AG04450 (cell line): ENCODE results near the gene TMEM94. TPM values are rescaled to one million over a fixed set of nuclear protein-coding genes. Genes with fewer than 3 reads are reported as not detected.

Experiments
- CTCF ChIA-PET: fragments of 300-600, 350-600 bp; formaldehyde crosslinking; extraction: SDS; loops from one replicate; lab custom pipeline; 2022; ENCODE audit warnings: antibody characterized with exemption, inconsistent platforms; lab: Charles Lee
- POLR2A ChIA-PET: fragments of 350-600 bp; formaldehyde crosslinking; extraction: SDS; loops from one replicate; lab custom pipeline; 2021; ENCODE audit warnings: antibody characterized with exemption, inconsistent platforms; lab: Yijun Ruan, JAX
- DNase-seq: peaks from one replicate; pipeline ENCODE4 v3.0.0-alpha.2; 2011; ENCODE audit warnings: low read depth, low spot score
- H3K27ac ChIP-seq: one replicate; pipeline ENCODE4 v1.5.1; 2012; ENCODE audit warnings: low read depth, low read length, control low read depth
- H3K27me3 ChIP-seq: one replicate; pipeline ENCODE4 v1.6.0; 2012; ENCODE audit warnings: low read length; ENCODE audit not compliant: control insufficient read depth, insufficient read depth
- H3K4me3 ChIP-seq: 2 replicates; pipeline ENCODE4 v1.5.1; 2011; ENCODE audit warnings: mild to moderate bottlenecking, low read depth, low read length, control low read depth
- H3K9me3 ChIP-seq: 2 replicates; pipeline ENCODE4 v1.5.1; 2012; ENCODE audit warnings: low read length; ENCODE audit not compliant: control insufficient read depth, insufficient read depth
- CTCF ChIP-seq: IDR thresholded peaks from 2 replicates; pipeline ENCODE4 v1.5.1; 2011; ENCODE audit warnings: low read depth, low read length, control low read depth, inconsistent platforms
- polyA plus RNA-seq: library from polyadenylated mRNA; depleted of rRNA; stranded (reverse); fragments of >200 nt; gene quantifications from 2 replicates; pipeline ENCODE4 v1.2.3, GENCODE V29; 2011

The TMEM94 gene
- polyA plus RNA-seq, 1 experiment: 14.8 TPM

- POLR2A ChIA-PET: interaction anchor here (0.6 kb wide), 1 partner anchor 16 kb away, joined by 3 read pairs; no protein-coding TSS in a partner anchor
These were observed 45.1 kb downstream of the TMEM94 start for GRCh38 chr17:75501378-75502071.

GRCh38 chr17:75502072-75502720 lies 45.8 kb downstream of the TMEM94 start:
- Histone ChIP-seq H3K27ac (no peak overlapping the region), H3K4me3 (no peak overlapping the region), H3K27me3 (no peaks in the 10 kb centered on the region), H3K9me3 (no peaks in the 10 kb centered on the region; the same call in 1 of the 2 replicates)
- CTCF ChIA-PET: no interaction called here
- TF ChIP-seq CTCF: no peak
- DNase-seq: no peak
- POLR2A ChIA-PET: no interaction called here

More at GRCh38 chr17:75501378-75502071, 45.1 kb downstream of the TMEM94 start:
- Histone ChIP-seq H3K9me3 (no peaks in the 10 kb centered on the region; the same call in 1 of the 2 replicates), H3K27me3 (no peaks in the 10 kb centered on the region), H3K4me3 (no peak overlapping the region), H3K27ac (no peak overlapping the region)
- DNase-seq: no peak
- CTCF ChIA-PET: no interaction called here
- TF ChIP-seq CTCF: no peak

- POLR2A ChIA-PET: no interaction called here
- TF ChIP-seq CTCF: no peak
- CTCF ChIA-PET: interaction anchor here (1.2 kb wide), 1 partner anchor 130 kb away, joined by 5 read pairs; the partner anchor contains the start of gene SMIM5
These were observed 46.4 kb downstream of the TMEM94 start for GRCh38 chr17:75502721-75503329.

GRCh38 chr17:75503337-75503950 lies 47.0 kb downstream of the TMEM94 start:
- TF ChIP-seq CTCF: no peak
- Histone ChIP-seq H3K4me3 (no peak overlapping the region), H3K9me3 (no peaks in the 10 kb centered on the region; the same call in 1 of the 2 replicates), H3K27ac (no peak overlapping the region), H3K27me3 (no peaks in the 10 kb centered on the region)
- ChIA-PET CTCF (interaction anchor here (1.2 kb wide), 1 partner anchor 130 kb away, joined by 5 read pairs; the partner anchor contains the start of gene SMIM5), POLR2A (no interaction called here)
- DNase-seq: no peak

More at GRCh38 chr17:75502721-75503329, 46.4 kb downstream of the TMEM94 start:
- DNase-seq: no peak
- Histone ChIP-seq H3K27me3 (no peaks in the 10 kb centered on the region), H3K4me3 (no peak overlapping the region), H3K27ac (no peak overlapping the region), H3K9me3 (no peaks in the 10 kb centered on the region; the same call in 1 of the 2 replicates)
